ENCODE results near the gene TYMP. TPM values are rescaled to one million over a fixed set of nuclear protein-coding genes. Genes with fewer than 3 reads are reported as not detected.
A peak's percentile ranks its signal among the peaks of the same experiment; 100 is the strongest.

Gene TYMP
- total and polyA plus RNA-seq, 2 donors (not counting 3 experiments of a cell fraction or from before 2014, with no cell fraction given), result 2.0 to 2.4 TPM

GRCh38 chr22:50507991-50508884 lies 21.6 kb downstream of the TYMP start, which contains the start of gene NCAPH2:
Gene NCAPH2, plus strand, starts transcription at chr22:50508224. Its CDS starts 114 bp downstream, at chr22:50508338.
- intact Hi-C loops (cut with micrococcal nuclease), result loop anchor here (1.0 to 2.0 kb wide), 2 partner anchors 17 to 75 kb away; partner anchors contain the start of genes CHKB and SCO2

More at GRCh38 chr22:50507991-50508884, 21.6 kb downstream of the TYMP start, which contains the start of gene NCAPH2:
- peak within 1 kb of the TSS; percentile 72 for H3K27ac ChIP-seq (ENCODE audit: insufficient read depth, low read depth, low read length)
- H3K27me3 ChIP-seq (ENCODE audit: control insufficient read depth in 2 of 2, insufficient read depth in 2 of 2, low read length in 2 of 2), result no peaks in the 10 kb centered on the region
- CTCF ChIA-PET, result interaction anchor here (0.5 to 3.0 kb wide), 10 partner anchors 11 to 113 kb away, joined by 3 to 34 read pairs (median 3); partner anchors contain the start of genes SCO2 and SYCE3
- peak within 1 kb of the TSS; percentile 68 to 98 (median 79) for H3K4me3 ChIP-seq (replicated peaks in 1 of 3; ENCODE audit: insufficient read depth in 1 of 3, low read depth in 1 of 3, low read length in 3 of 3)
- FAIRE-seq (peak; percentile 97), DNase-seq (ENCODE audit: low read depth, low spot score) (peak; percentile 97)
- BruUV-seq (replicated peaks), result no TSS peak
- H3K36me3 ChIP-seq (ENCODE audit: control insufficient read depth in 2 of 2, extremely low read depth in 1 of 2, insufficient read depth in 2 of 2, low read length in 2 of 2), result peaks cover 6 to 11% of the 10 kb centered on the region in 2 experiments
- H3K9ac ChIP-seq (replicated peaks; ENCODE audit: extremely low read depth, insufficient read depth, low read length), result peak within 1 kb of the TSS; percentile 71
- dilution Hi-C loops (cut with MboI; ENCODE audit: extremely low pct_ligation_motif_present, low sequenced_read_pairs), result no loop called here
- peak within 1 kb of the TSS; percentile 99 for H3K4me2 ChIP-seq (ENCODE audit: insufficient read depth, low read length)
- H3K9me1 ChIP-seq (replicated peaks; ENCODE audit: control insufficient read depth, extremely low read depth, insufficient read depth, low read length), result no peaks in the 10 kb centered on the region
- peaks cover 14% of the 10 kb centered on the region for H3K4me1 ChIP-seq (ENCODE audit: control insufficient read depth, extremely low read depth, insufficient read depth, low read length)
- TF ChIP-seq POLR2A (IDR thresholded peaks at IDR 0.05; ENCODE audit: low read depth, low read length) (peak; percentile 75), MYC (IDR thresholded peaks at IDR 0.05; ENCODE audit: low read depth, low read length) (no peak), POLR2AphosphoS5 (IDR thresholded peaks at IDR 0.05; ENCODE audit: insufficient read depth, low read depth, low read length) (peak; percentile 57), GATA2 (IDR thresholded peaks at IDR 0.05; ENCODE audit: insufficient read depth, insufficient read length, low read depth, low read length) (no peak), CTCF (IDR thresholded peaks at IDR 0.05; ENCODE audit: extremely low read depth in 1 of 2, insufficient read depth in 1 of 2, low read depth in 1 of 2, low read length in 2 of 2) (no peak), EZH2 (IDR thresholded peaks at IDR 0.05; ENCODE audit: borderline replicate concordance, low read depth, low read length, severe bottlenecking) (no peak), JUN (IDR thresholded peaks at IDR 0.05; ENCODE audit: borderline replicate concordance, insufficient read depth, insufficient read length, low read depth) (no peak)
- H3K79me2 ChIP-seq (ENCODE audit: control insufficient read depth, insufficient read depth, low read length), result peaks cover 39% of the 10 kb centered on the region
- H2AFZ ChIP-seq (ENCODE audit: low read depth, low read length), result peak within 1 kb of the TSS; percentile 93
- H4K20me1 ChIP-seq (replicated peaks; ENCODE audit: control insufficient read depth, extremely low read depth, insufficient read depth, low read length), result no peaks in the 10 kb centered on the region
- POLR2A ChIA-PET, result interaction anchor here (0.6 to 1.1 kb wide), 3 partner anchors 14 to 130 kb away, joined by 3 to 12 read pairs (median 4); partner anchors contain the start of gene SCO2
- H3K9me3 ChIP-seq (replicated peaks; ENCODE audit: control insufficient read depth, insufficient read depth, low read length), result no peaks in the 10 kb centered on the region

Measured in endothelial cell of umbilical vein (primary cell).